Measurements from ENCODE around the gene FIBP. TPM values are rescaled to one million over a fixed set of nuclear protein-coding genes. Genes with fewer than 3 reads are reported as not detected.

FIBP gene
- total and polyA plus RNA-seq, 2 of the 4 experiments (the other 2 are of a cell fraction), result 141 to 182 TPM

- H3K4me3 ChIP-seq (ENCODE audit: insufficient read depth, low read depth, low read length), result no peak overlapping the region
- ChIA-PET POLR2A (ENCODE audit: unreplicated experiment) (interaction anchor here (0.6 kb wide), 1 partner anchor 214 kb away, joined by 4 read pairs; no protein-coding TSS in a partner anchor), CTCF (no interaction called here)
- H4K20me1 ChIP-seq (ENCODE audit: insufficient read depth, low read length), result peaks cover 4% of the 10 kb centered on the region; the same call in 1 of the 2 replicates
- no peak overlapping the region for H3K27ac ChIP-seq (ENCODE audit: insufficient read depth, low read length)
- DNase-seq, result no peak
- H3K23ac ChIP-seq (ENCODE audit: low read depth, low read length), result no peak overlapping the region
- no peak overlapping the region for H3K56ac ChIP-seq (ENCODE audit: extremely low read depth, insufficient read depth, low read length)
- no TSS peak for BruUV-seq (replicated peaks)
- H2BK5ac ChIP-seq (ENCODE audit: low read depth, low read length, poor library complexity, severe bottlenecking), result no peak overlapping the region
- in situ Hi-C loops (cut with MboI; ENCODE audit: low sequenced_read_pairs) (no loop called here), dilution Hi-C loops (cut with HindIII; ENCODE audit: low sequenced_read_pairs, unreplicated experiment) (no loop called here), intact Hi-C loops (cut with micrococcal nuclease) (no loop called here)
- peaks cover 30% of the 10 kb centered on the region for H3K36me3 ChIP-seq (ENCODE audit: control insufficient read depth, insufficient read depth, low read length)
- H2AK9ac ChIP-seq (replicated peaks; ENCODE audit: low read depth, low read length, poor library complexity), result no peak overlapping the region
- no peaks in the 10 kb centered on the region for H3K9me3 ChIP-seq (ENCODE audit: control insufficient read depth, insufficient read depth, low read length)
- no peak overlapping the region for H3K18ac ChIP-seq (ENCODE audit: low read depth, low read length)
- H4K8ac ChIP-seq (ENCODE audit: low read depth in 2 of 2, low read length in 2 of 2), result no peak overlapping the region
- H2AK5ac ChIP-seq (ENCODE audit: low read depth, low read length), result no peak overlapping the region
- H3K4ac ChIP-seq (ENCODE audit: low read depth, low read length), result no peak overlapping the region
- peaks cover 12 to 38% of the 10 kb centered on the region in 2 experiments for H3K79me1 ChIP-seq (ENCODE audit: low read depth in 1 of 2, low read length in 2 of 2)
- TF ChIP-seq CTCF (conservative IDR thresholded peaks at IDR 0.05; ENCODE audit: low read depth, low read length) (no peak), ELK1 (IDR thresholded peaks at IDR 0.05; ENCODE audit: borderline replicate concordance, low read depth, low read length) (no peak), MAZ (IDR thresholded peaks at IDR 0.05; ENCODE audit: borderline replicate concordance, low read depth, low read length) (no peak), FOS (IDR thresholded peaks at IDR 0.05; ENCODE audit: low read depth, low read length) (no peak)
- H4K91ac ChIP-seq (ENCODE audit: insufficient read depth, low read depth, low read length), result no peak overlapping the region
- no CpG with 5 or more reads among the region's 2 CpGs for whole genome bisulfite sequencing, 2 experiments (ENCODE audit: extremely low coverage in 2 of 2, insufficient read length in 1 of 2)
- no peak overlapping the region for H4K5ac ChIP-seq (ENCODE audit: low read depth, low read length)
- H2BK15ac ChIP-seq (ENCODE audit: low read depth, low read length), result no peak overlapping the region
- no peak overlapping the region for H3K9ac ChIP-seq (ENCODE audit: low read depth, low read length)
- peaks cover 6% of the 10 kb centered on the region for H3K4me1 ChIP-seq (ENCODE audit: control insufficient read depth, insufficient read depth, low read length)
- H2BK20ac ChIP-seq (ENCODE audit: low read depth, low read length), result no peak overlapping the region
- H3K27me3 ChIP-seq (ENCODE audit: control insufficient read depth, insufficient read depth, low read length), result no peaks in the 10 kb centered on the region
- no peak overlapping the region for H2BK120ac ChIP-seq (ENCODE audit: low read depth, low read length)
- H2AFZ ChIP-seq (replicated peaks; ENCODE audit: low read length, poor library complexity), result no peak overlapping the region
- no peaks in the 10 kb centered on the region; the same call in 1 of the 2 replicates for H3K9me1 ChIP-seq (ENCODE audit: insufficient read depth, low read length)
- no peak for ATAC-seq (ENCODE audit: low read depth)
- no peak overlapping the region for H3K14ac ChIP-seq (replicated peaks; ENCODE audit: low read depth, low read length)
- no peak overlapping the region for H3K4me2 ChIP-seq (ENCODE audit: low read depth, low read length)
Observed at GRCh38 chr11:65925397-65925796, 37.1 kb upstream of the FIBP start.
